ENCODE data around the gene MEIOC.
"Not testable (repeated sequence)": the region's sequence is repeated elsewhere in the genome, so short reads cannot be mapped to it uniquely, and the experiment has no call there.

The MEIOC gene

DNA sequence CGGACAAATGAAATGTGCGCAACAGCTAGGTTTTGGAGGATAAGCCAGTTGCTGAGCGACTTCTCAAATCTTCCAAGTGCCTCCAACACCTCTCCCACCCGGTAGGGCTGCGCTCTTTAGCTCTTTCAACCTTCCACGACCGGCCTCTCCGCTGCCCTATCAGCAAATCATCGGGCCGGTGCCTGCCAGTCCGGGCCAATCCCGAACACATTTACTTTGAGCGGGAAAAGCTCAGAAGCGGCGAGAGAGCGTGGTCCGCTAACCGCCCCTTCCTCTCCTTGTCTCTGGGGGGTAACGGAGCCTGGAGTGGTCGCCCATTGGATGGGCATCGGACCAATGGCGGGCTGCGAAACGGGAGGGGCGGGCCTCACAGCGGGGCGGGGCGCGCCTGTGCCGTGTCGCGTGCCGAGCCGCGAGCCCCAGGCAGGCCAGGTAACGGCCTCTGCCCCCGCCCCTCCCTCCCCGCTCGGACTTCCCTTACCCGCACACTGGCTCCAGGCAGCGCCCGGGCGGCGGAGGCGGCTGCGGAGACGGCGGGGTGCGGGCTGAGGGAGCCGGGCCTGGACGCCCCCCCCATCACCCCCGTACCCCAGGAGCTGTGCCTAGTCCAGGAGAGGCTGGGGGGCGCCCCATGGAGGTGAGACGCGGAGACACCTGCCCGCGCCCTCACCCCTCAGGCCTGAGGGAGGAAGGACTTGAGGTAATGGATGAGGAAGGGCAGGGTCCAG lies at the start of gene MEIOC:
Gene MEIOC (plus strand): TSS at position 486 of the 728 bp plus-strand sequence. CDS start 146 bp downstream, at position 632.
- no peak for DNase-seq

DNA sequence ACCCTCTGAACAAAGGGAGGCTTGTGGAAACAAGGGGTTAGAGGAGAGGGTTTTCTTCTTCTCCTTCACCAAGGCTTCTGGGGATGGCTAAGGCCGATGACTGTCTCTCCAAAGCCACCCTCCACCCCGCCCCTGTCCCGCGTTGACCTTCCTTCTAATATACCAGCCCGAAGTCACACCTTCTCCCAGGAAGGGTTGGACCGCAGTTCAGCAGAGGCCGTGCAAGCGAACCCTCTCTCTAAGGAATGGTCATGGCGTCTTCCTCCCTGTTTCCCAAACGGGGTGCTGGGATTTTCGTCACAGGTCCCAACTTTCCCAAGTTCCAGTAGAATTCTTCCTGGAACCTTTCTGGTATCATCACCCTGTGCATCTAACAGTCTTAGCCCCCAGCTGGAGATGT lies 49.6 kb upstream of the MEIOC start:
- no peak for DNase-seq

DNA sequence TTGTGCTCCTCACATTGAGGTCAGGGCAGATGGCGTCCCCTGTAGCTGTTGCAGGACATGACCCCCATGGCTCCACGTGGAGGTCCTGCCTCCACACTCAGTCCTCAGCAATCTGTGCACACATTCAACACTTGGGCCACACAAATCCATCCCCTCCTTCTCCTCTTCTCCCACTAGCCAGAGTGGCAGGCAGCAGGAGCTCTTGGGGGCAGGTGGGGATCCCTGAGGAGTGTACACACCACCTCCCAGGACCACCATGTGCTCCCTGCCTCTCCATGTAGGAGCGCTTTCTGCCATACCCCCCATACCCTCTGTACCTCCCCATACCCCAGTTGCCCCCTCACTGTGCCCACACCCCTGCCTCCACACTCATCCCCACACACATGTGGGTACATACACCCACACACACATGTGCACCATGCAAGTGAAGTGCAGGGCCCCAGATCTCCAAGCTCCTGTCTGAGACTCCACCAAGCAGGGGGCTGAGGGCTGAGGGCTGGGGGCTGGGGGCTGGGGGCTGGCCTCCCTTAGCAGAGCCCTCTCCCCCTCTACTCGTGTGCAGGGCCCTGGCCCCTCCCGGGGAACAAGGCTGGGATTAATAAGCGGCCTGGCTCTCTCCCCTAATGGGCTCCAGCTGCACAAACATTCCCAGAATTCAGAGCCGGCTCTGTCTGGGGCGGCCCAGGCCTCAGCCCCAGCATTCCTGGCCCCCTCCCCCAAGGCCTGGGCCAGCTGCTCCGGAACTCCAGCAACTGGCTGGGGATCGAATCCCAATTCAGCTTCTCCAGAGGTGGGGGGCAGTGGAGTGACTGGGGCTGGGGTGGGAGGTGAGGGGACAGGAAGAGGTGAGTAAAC lies 48.2 kb upstream of the MEIOC start:
- no peak for DNase-seq

DNA sequence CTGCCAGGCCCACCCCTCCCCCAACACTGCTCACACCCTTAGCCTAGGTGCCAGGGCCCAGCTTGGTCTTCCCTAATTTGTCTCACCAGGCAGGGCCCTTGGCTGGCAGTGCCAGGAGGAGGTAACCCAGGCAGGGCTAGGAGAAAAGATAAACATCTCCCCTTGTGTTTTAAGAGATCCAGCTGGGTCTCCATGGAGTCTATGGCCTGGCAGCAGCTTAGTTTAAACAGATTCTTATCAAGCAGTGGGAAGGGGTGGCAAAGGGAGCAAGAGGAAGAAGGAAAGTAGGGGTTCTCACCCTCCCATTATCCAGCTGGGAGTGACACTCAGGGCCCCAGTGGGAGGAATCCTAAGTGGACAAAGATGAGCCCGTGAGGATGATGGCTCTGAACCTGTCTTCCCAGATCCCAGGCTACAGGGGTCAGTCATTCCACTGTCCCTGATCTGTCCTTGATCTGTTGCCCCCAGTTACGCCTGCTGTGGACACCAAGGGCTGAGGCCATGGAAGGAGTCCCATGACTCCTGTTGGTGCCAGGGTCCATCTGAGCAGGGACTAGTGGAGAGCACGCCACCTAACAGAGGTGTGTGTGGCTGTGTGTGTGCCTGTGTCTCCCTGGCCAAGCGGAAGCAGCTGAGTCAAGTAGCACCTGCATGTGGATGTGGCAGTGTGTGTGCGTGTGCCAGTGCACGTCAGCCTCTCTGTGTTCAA lies 47.4 kb upstream of the MEIOC start:
- DNase-seq: no peak

DNA sequence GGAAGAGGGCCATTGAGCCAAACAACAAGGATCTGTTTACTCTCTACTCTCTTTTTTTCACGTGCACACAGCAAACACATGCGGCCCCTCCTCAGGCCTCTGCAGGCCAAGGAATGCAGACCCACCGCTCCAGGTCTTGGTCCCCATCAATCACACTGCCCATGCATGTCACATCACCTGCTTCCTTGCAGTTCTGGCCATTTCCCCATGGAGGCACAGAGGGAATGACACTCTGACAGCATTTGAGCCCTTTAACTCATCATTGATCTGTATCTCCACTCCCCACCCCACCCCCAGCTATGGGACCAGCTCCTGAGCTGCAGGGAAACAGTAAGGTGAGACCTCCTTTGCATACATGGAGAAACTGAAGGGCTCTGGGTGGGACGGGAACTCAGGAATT lies 45.9 kb upstream of the MEIOC start:
- no peak for DNase-seq

DNA sequence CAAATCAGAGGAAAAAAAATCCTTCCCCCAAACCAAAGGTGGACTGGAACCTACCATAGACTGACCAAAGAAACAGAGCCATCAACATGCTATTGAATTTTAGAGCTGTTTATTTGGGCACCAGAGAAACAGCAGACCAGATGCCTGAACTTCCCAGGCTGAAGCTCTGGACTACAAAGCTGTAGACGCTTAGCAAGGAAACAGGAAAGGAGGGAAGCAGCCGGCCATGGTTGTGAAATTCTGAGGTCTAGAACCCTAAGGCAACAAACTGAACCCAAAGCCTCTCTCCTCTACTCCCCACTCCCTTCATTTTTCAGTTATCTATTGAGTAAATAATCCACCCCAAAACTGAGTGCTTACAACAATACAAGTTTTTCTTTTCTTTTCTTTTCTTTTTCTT lies 45.4 kb upstream of the MEIOC start:
- DNase-seq: no peak

DNA sequence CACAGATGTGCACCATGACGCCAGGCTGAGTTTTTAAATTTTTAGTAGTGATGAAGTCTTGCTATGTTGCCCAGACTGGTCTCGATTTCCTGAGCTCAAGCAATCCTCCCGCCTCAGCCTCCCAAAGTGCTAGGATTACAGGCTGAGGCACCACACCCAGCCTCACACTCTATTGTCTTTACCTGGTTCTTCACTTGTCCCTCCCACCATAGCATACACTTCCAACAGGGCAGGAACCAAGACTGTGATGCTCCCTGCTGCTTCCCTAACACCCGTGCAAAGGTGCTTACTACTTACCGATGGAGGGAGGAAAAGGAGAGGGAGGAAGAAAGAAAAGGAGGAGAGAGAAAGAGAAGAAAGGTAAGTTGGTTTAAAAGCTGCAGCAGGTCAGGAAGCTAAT lies 41.4 kb upstream of the MEIOC start:
- no peak for DNase-seq

DNA sequence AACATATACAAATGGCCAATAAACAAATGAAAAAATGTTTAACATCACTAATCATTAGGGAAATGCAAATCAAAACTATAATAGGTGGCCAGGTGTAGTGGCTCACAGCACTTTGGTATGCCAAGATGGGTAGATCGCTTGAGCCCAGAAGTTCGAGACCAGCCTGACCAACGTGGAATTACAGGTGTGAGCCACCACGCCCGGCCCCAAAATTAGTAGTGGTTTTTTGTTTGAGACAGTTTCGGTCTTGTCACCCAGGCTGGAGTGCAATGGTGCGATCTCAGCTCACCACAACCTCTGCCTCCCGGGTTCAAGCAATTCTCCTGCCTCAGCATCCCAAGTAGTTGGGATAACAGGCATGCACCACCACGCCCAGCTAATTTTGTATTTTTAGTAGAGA lies 37.6 kb upstream of the MEIOC start:
- not testable (repeated sequence) for DNase-seq

DNA sequence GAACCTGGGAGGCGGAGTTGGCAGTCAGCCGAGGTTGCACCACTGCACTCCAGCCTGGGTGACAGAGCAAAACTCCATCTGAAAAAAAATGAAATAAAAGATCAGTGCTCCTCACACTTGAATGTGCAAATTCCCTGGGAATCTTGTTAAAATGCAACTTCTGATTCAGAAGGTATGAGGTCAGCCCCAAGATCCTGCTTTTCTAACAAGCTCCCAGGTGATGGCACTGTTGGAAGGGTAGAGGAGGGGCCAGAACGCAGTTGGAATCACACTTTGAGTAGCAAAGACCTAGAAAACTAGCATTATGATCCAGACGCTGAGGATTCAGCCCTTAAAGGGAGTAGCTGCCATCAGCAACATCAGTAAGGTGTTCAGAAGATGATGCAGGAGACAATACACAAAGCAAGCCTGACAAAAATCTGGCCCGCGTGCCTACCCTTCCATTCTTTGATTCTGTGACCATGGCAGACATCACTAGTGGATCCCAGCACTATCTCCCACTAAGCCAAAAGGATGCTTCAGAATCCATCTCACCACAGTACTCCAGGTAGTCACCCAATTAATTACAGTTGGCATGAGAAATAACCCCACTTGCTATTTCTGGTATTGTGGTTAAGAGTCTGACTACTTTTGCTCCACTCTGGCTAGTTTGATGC lies 33.1 kb upstream of the MEIOC start:
- DNase-seq: no peak

DNA sequence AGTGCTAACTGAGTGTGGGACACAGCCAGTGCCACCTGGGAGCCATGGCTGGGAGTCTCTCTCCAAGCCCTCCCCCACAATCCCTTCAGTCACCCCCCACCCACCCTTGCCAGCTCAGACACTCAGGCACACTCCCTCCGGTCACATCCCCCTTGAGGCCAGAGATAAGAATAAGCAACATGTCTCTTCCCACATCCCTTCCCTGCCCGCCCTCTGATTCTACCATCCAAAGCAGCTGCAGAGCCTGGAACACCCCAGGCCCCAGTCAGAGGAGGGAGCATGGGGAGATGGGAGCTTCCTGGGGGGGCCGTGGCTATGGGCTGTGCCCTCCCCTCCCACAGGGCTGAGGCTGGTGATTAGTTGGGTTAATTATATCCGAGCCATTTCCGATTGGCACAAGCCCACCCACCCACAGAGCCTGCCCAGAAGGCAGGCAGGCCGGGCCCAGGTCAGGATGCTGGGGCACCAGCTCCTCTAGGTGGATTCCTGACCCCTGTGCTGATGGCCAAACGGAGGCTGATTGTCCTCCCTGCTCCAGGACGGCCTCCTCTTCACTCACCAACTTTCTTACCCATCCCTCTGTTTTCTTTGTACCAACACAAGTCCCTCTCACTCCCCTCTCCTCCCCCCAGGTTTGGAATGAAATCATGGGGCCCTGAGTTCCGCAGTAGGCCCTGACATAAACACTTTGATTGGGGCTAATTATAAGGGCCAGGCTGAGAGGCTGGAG lies 28.6 kb upstream of the MEIOC start:
- DNase-seq: no peak

DNA sequence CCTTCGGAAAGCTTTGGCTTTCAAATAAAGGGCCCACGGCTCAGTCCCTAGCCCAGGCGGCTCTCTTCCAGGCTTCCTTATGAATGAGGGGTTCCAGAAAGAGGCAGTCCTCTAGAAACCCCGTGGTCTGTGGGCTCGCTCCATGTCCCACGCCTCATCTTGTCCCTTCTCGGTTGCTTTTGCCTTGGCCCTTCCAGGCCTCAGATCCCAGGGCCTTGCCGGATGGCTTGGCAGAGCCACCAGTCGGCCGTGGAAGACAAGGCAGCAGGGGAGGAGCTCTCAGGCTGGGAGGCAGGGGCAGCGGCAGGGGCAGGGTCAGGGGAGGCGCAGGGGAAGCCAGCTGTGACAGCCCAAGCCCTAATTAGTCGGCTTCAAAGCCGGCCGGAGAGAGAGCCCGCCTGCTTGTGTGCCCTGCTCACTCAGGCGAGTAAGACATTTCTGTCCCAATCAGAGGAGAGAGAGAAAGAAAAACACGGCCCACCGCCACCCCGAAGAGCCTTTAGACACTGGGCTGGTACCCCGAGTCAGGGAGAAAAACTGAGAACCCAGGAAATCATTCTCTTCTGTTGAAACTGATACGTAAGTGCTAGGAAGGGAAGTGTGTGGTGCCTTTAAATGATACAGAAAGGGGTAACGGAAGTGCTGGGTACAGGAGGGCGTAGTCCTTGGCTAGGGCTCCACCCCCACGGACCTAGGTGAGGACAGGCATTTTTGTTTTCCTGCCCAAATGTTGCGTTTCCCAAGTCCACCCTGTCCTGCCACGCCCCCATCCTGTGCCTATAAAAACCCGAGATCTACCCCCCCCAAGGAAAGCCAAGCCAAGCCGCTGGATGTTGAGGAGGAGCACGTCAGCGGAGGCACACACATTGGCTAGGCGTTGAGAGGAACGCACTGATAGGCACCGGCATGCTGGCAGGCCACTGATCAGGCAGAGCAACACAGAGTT lies 27.8 kb upstream of the MEIOC start:
- DNase-seq: no peak

DNA sequence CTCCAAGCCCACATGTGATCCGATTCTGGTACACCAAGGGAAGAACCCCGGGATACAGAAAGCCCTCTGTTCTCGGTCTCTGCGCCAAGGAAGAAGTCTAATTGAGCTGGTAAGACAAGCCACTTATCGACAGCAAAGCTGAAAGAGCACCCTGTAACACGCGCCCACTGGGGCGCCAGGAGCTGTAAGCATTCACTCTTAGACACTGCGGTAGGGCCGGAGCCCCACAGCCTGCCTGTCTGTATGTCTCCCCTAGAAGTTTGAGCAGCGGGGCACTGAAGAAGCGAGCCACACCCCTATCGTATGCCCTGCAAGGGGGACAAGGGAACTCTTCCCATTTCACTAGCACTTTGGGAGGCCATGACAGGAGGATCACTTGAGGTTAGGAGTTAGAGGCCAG lies 27.0 kb upstream of the MEIOC start:
- DNase-seq: no peak

DNA sequence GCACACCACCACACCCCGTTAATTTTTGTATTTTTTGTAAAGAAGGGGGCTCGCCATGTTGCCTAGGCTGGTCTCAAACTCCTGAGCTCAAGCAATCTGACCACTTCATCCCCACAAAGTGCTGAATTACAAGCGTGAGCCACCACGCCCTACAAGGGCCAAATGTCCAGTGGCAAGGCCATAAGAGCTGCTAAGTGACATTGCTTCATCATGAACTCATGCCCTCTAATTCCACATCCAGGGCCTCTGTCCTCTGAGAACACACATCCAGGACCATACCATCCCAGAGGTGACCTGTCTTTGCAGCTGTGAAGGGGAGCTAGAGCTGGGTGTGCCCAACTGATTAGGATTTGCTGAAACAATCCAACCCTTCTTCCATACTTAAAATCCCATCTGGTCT lies 25.6 kb upstream of the MEIOC start:
- no peak for DNase-seq

DNA sequence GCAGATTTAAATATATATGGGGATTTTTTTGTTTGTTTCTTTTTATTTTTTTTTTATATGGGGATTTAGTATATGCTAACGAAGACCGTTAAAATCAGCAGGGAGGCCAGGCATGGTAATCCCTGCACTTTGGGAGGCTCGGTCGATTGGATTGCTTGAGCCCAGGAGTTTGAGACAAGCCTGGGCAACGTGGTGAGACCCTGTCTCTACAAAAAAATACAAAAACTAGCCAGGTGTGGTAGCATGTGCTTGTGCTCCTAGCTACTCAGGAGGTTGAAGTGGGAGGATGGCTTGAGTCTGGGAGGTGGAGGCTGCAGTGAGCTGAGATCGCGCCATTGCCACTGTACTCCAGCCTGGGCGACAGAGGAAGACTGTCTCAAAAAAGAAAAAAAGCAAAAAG lies 22.3 kb upstream of the MEIOC start:
- DNase-seq: no peak

DNA sequence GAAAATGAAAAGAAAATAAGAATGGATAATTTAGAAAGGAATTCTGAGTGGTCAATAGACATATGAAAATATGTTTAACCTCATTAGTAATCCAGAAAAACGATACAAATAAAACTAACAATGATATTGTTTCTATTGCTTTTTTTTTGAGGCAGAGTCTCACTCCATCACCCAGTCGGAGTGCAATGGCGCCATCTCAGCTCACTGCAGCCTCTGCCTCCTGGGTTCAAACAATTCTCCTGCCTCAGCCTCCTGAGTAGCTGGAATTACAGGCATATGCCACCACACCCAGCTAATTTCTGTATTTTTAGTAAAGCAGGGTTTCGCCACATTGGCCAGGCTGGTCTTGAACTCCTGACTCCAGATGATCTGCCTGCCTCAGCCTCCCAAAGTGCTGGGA lies 21.9 kb upstream of the MEIOC start:
- DNase-seq: not testable (repeated sequence)

DNA sequence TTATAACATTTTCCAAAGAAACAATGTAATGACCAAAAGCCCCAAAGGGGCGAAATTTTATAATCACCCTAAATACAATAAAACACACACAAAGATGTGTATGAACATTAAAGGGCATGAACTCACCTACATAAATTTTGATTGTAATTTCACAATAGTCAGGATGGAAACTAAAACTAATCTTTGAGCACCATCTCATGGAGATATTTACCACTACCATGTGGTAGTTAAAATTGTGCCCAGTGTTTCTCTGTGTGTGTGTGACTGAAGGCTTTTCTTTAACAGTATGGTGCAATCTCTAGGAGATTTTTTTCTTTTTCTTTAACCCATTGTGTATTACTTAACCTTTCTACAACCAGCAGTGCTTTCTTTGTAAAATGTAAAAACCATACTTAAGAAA lies 19.7 kb upstream of the MEIOC start:
- no peak for DNase-seq

DNA sequence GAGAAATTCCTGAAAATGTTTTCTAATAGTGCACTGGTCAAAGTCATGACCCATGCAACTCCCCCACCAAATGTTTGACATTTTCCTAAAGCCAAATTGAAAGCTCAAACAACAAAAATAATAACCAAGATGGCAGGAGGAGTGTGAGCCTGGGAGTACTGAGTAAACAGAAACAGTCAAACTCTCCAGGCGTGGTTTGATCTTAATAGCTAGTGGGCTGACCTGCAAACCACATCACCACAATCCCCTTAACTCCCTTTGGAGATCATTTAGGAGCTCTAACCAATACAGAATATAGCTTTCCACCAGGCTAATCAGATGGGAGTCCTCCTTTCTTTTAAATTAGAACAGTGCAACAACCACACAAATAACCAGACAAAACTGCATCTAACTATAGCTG lies 19.2 kb upstream of the MEIOC start:
- no peak for DNase-seq

DNA sequence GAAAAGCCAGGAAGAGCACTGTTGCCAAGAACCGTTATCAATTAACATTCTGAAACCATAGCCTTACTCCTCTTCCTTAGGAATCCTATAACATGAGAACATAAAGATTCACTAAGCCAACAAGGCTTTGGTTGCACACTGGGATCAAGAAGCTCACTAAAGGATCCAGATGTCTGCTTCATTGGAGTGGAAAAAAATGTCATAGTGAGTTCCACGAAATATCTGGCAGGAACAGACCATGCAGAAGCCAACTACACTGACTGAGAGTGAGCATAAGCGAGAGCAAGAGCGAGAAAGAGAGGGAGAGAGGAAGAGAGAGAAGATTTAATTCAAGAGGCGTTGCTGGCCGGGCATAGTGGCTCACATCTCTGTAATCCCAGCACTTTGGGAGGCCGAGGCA lies 13.4 kb upstream of the MEIOC start:
- DNase-seq: no peak

DNA sequence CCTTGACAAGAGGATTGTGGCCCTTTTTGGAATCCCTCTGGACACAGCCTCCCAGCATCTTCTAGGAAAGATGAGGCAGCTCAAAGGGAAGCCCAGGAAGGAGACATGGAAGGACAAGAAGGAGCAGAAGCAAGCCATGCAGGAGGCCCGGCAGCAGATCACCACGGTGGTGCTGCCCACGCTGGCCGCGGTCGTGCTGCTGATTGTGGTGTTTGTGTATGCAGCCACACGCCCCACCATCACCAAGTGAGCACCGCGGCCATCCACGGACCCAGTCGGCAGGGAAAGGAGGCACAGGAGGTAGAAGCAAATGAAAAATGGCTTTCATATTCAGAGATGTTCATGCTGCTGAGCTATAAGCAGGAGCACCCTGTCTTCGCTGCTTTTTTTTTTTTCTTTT lies 10.9 kb upstream of the MEIOC start:
- DNase-seq: no peak

DNA sequence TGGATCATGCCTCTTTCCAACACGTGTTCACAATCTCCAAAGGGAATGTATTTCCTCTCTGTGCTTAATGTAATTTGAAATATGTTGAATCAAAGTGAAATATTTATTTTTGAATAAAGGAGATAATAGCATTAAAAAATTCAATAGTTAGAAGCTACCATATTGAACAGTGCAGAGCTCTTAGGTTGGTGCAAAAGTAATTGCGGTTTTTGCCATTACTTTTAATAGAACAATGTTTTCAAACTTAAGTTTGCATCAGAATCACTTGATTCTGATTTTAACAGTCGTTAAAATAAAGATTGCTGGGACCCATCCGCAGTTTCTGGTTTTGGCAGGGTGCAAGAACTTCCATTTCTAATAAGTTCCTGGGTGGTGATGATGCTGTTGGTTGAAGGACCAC lies 10.0 kb upstream of the MEIOC start:
- no peak for DNase-seq

DNA sequence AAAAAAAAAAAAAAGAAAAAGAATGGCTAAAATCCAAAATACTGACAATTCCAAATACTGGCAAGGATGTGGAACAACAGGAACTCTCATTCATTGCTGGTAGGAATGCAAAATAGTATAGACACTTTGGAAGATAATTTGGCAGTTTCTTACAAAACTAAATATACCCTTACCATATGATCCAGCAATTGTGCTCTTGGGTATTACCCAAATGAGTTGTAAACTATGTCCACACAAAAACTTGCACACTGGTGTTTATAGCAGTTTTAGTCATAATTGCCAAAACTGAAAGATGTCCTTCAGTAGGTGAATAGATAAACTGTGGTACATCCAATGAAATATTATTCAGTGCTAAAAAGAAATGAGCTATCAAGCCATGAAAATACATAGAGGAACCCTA lies 8.5 kb upstream of the MEIOC start:
- DNase-seq: no peak

Measured in activated CD4-positive, CD25-positive, alpha-beta regulatory T cell (primary cell).